ENCODE measurements around the gene B4GAT1. TPM values are rescaled to one million over a fixed set of nuclear protein-coding genes. Genes with fewer than 3 reads are reported as not detected.

The B4GAT1 gene
- total and polyA plus RNA-seq, 2 of the 13 experiments (the other 11 are each of a cell fraction or from before 2014, with no cell fraction given), result 40.4 to 109 TPM

DNA sequence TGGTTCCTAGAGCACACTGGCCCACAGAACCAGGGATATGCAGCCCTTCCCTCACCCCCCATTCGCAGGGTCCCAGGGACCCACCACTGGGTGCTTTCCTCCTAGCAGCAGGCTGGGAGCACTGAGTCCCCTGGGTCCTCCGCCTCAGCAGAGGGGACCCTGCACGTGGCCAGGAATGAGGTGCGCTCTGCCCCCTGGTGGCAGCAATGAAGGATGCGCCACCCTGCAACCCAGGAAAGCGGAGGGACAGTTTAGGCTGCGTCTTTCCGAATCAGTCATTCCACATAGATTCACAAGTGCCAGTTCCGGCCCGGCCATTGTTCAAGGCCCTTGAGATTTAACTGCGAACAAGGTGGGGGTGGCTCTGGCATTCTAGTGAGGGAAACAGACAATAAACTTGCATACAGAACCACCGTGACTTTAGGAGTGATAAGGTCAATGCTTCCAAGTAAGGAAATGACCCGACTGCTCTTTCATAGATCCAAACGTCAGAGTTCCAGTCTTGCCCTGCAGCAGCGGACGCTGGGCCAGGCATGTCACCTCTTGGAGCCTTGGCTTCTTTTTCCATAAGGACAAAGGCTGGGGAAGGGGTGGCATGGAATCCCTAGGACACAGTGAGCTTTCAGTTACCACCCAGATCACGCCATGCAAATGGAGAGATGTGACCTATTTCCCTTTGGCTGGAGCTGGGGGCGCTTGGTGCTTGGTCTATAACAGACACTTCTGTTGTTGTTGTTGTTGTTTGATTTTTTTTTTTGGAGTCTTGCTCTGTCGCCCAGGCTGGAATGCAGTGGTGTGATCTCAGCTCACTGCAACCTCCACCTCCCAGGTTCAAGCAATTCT is 18.9 kb downstream of the B4GAT1 start (continued):
- TF ChIP-seq, protein P1, sequence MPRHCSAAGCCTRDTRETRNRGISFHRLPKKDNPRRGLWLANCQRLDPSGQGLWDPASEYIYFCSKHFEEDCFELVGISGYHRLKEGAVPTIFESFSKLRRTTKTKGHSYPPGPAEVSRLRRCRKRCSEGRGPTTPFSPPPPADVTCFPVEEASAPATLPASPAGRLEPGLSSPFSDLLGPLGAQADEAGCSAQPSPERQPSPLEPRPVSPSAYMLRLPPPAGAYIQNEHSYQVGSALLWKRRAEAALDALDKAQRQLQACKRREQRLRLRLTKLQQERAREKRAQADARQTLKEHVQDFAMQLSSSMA (CRISPR knock-in tag; IDR thresholded peaks at IDR 0.05), result peak; percentile 56; the same call in 1 of the 2 replicates
- TF ChIP-seq, protein P2, sequence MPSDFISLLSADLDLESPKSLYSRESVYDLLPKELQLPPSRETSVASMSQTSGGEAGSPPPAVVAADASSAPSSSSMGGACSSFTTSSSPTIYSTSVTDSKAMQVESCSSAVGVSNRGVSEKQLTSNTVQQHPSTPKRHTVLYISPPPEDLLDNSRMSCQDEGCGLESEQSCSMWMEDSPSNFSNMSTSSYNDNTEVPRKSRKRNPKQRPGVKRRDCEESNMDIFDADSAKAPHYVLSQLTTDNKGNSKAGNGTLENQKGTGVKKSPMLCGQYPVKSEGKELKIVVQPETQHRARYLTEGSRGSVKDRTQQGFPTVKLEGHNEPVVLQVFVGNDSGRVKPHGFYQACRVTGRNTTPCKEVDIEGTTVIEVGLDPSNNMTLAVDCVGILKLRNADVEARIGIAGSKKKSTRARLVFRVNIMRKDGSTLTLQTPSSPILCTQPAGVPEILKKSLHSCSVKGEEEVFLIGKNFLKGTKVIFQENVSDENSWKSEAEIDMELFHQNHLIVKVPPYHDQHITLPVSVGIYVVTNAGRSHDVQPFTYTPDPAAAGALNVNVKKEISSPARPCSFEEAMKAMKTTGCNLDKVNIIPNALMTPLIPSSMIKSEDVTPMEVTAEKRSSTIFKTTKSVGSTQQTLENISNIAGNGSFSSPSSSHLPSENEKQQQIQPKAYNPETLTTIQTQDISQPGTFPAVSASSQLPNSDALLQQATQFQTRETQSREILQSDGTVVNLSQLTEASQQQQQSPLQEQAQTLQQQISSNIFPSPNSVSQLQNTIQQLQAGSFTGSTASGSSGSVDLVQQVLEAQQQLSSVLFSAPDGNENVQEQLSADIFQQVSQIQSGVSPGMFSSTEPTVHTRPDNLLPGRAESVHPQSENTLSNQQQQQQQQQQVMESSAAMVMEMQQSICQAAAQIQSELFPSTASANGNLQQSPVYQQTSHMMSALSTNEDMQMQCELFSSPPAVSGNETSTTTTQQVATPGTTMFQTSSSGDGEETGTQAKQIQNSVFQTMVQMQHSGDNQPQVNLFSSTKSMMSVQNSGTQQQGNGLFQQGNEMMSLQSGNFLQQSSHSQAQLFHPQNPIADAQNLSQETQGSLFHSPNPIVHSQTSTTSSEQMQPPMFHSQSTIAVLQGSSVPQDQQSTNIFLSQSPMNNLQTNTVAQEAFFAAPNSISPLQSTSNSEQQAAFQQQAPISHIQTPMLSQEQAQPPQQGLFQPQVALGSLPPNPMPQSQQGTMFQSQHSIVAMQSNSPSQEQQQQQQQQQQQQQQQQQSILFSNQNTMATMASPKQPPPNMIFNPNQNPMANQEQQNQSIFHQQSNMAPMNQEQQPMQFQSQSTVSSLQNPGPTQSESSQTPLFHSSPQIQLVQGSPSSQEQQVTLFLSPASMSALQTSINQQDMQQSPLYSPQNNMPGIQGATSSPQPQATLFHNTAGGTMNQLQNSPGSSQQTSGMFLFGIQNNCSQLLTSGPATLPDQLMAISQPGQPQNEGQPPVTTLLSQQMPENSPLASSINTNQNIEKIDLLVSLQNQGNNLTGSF (CRISPR knock-in tag; IDR thresholded peaks at IDR 0.05), result 0 out of 2 replicates have a peak, but pooled peaks have one; percentile 24
- TF ChIP-seq HMGA1 (CRISPR knock-in tag; conservative IDR thresholded peaks at IDR 0.05), result no peak
- no peak for TF ChIP-seq ZNF660 (CRISPR knock-in tag; IDR thresholded peaks at IDR 0.05; ENCODE audit: borderline replicate concordance, low read depth)
- TF ChIP-seq ERF (CRISPR knock-in tag; IDR thresholded peaks at IDR 0.05), result peak; percentile 87
- no peak for TF ChIP-seq SOX6 (IDR thresholded peaks at IDR 0.05)
- TF ChIP-seq SOX6 (CRISPR knock-in tag; IDR thresholded peaks at IDR 0.05), result peak; percentile 54
- TF ChIP-seq, protein P3, sequence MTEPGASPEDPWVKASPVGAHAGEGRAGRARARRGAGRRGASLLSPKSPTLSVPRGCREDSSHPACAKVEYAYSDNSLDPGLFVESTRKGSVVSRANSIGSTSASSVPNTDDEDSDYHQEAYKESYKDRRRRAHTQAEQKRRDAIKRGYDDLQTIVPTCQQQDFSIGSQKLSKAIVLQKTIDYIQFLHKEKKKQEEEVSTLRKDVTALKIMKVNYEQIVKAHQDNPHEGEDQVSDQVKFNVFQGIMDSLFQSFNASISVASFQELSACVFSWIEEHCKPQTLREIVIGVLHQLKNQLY (CRISPR knock-in tag; IDR thresholded peaks at IDR 0.05), result peak; percentile 88
- TF ChIP-seq NAIF1 (CRISPR knock-in tag; IDR thresholded peaks at IDR 0.05; ENCODE audit: borderline replicate concordance), result 0 out of 2 replicates have a peak, but pooled peaks have one; percentile 68
- TF ChIP-seq MAZ (IDR thresholded peaks at IDR 0.05; ENCODE audit: borderline replicate concordance, low read depth, low read length), result no peak
- TF ChIP-seq MAZ (CRISPR knock-in tag; IDR thresholded peaks at IDR 0.05; ENCODE audit: low read depth), result peak; percentile 68; the same call in 1 of the 2 replicates
- TF ChIP-seq, protein P4, sequence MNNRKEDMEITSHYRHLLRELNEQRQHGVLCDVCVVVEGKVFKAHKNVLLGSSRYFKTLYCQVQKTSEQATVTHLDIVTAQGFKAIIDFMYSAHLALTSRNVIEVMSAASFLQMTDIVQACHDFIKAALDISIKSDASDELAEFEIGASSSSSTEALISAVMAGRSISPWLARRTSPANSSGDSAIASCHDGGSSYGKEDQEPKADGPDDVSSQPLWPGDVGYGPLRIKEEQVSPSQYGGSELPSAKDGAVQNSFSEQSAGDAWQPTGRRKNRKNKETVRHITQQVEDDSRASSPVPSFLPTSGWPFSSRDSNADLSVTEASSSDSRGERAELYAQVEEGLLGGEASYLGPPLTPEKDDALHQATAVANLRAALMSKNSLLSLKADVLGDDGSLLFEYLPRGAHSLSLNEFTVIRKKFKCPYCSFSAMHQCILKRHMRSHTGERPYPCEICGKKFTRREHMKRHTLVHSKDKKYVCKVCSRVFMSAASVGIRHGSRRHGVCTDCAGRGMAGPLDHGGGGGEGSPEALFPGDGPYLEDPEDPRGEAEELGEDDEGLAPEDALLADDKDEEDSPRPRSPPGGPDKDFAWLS (CRISPR knock-in tag; IDR thresholded peaks at IDR 0.05; ENCODE audit: borderline replicate concordance), result no peak
- TF ChIP-seq, protein P5, sequence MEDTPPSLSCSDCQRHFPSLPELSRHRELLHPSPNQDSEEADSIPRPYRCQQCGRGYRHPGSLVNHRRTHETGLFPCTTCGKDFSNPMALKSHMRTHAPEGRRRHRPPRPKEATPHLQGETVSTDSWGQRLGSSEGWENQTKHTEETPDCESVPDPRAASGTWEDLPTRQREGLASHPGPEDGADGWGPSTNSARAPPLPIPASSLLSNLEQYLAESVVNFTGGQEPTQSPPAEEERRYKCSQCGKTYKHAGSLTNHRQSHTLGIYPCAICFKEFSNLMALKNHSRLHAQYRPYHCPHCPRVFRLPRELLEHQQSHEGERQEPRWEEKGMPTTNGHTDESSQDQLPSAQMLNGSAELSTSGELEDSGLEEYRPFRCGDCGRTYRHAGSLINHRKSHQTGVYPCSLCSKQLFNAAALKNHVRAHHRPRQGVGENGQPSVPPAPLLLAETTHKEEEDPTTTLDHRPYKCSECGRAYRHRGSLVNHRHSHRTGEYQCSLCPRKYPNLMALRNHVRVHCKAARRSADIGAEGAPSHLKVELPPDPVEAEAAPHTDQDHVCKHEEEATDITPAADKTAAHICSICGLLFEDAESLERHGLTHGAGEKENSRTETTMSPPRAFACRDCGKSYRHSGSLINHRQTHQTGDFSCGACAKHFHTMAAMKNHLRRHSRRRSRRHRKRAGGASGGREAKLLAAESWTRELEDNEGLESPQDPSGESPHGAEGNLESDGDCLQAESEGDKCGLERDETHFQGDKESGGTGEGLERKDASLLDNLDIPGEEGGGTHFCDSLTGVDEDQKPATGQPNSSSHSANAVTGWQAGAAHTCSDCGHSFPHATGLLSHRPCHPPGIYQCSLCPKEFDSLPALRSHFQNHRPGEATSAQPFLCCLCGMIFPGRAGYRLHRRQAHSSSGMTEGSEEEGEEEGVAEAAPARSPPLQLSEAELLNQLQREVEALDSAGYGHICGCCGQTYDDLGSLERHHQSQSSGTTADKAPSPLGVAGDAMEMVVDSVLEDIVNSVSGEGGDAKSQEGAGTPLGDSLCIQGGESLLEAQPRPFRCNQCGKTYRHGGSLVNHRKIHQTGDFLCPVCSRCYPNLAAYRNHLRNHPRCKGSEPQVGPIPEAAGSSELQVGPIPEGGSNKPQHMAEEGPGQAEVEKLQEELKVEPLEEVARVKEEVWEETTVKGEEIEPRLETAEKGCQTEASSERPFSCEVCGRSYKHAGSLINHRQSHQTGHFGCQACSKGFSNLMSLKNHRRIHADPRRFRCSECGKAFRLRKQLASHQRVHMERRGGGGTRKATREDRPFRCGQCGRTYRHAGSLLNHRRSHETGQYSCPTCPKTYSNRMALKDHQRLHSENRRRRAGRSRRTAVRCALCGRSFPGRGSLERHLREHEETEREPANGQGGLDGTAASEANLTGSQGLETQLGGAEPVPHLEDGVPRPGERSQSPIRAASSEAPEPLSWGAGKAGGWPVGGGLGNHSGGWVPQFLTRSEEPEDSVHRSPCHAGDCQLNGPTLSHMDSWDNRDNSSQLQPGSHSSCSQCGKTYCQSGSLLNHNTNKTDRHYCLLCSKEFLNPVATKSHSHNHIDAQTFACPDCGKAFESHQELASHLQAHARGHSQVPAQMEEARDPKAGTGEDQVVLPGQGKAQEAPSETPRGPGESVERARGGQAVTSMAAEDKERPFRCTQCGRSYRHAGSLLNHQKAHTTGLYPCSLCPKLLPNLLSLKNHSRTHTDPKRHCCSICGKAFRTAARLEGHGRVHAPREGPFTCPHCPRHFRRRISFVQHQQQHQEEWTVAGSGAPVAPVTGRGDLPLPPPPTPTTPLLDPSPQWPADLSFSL (CRISPR knock-in tag; IDR thresholded peaks at IDR 0.05), result peak; percentile 15; the same call in 1 of the 2 replicates
